ENCODE measurements around the gene PRM1.

- TF ChIP-seq CTCF (IDR thresholded peaks at IDR 0.05; ENCODE audit: insufficient read depth, low read depth, low read length): no peak
- no peak for TF ChIP-seq EZH2 (IDR thresholded peaks at IDR 0.05; ENCODE audit: insufficient read depth, low read length)
These were observed 11.1 kb upstream of the PRM1 start for GRCh38 chr16:11292076-11292748.

Data from astrocyte (in vitro differentiated cells and primary cell).